NB4 (cell line): ENCODE data around the gene CNTNAP4.

Source experiments
- MAX ChIP-seq: IDR thresholded peaks from 2 replicates; pipeline ENCODE4 v1.6.1; 2011; ENCODE audit warnings: low read depth, low read length
- TF ChIP-seq, protein P1 (sequence below): IDR thresholded peaks from one replicate; pipeline ENCODE4 v1.5.1; 2012; ENCODE audit warnings: low read depth, low read length

DNA sequence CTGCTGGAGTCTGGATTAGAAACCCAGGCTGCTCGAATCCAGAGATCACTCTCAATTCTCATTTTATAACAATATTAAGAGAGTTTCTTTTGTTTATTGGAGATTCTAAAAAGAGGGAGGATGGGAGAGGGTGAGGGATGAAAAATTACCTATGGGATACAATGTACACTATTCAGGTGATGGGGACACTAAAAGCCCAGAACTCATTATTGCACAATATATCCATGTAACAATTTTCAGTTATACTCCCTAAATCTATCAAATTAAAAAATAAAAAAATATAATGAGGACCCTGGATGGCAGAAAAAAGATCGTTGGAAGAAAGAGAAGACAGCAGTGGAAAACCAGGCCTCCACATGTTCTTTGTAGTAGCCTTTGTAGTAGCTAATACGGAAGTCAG, 100.8 kb downstream of the CNTNAP4 start:
- no peak for TF ChIP-seq MAX
- TF ChIP-seq, protein P1, sequence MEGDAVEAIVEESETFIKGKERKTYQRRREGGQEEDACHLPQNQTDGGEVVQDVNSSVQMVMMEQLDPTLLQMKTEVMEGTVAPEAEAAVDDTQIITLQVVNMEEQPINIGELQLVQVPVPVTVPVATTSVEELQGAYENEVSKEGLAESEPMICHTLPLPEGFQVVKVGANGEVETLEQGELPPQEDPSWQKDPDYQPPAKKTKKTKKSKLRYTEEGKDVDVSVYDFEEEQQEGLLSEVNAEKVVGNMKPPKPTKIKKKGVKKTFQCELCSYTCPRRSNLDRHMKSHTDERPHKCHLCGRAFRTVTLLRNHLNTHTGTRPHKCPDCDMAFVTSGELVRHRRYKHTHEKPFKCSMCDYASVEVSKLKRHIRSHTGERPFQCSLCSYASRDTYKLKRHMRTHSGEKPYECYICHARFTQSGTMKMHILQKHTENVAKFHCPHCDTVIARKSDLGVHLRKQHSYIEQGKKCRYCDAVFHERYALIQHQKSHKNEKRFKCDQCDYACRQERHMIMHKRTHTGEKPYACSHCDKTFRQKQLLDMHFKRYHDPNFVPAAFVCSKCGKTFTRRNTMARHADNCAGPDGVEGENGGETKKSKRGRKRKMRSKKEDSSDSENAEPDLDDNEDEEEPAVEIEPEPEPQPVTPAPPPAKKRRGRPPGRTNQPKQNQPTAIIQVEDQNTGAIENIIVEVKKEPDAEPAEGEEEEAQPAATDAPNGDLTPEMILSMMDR: no peak
